ENCODE results near the gene SLC25A10.
"Not testable (repeated sequence)": the region's sequence is repeated elsewhere in the genome, so short reads cannot be mapped to it uniquely, and the experiment has no call there.

The SLC25A10 gene

GRCh38 chr17:81722184-81723120 lies 10.4 kb downstream of the SLC25A10 start:
- no peak for DNase-seq

- no peak for DNase-seq
These were observed 11.6 kb downstream of the SLC25A10 start for GRCh38 chr17:81723651-81724209.

GRCh38 chr17:81725439-81725838 lies 13.4 kb downstream of the SLC25A10 start:
- no peak for DNase-seq

GRCh38 chr17:81726004-81726403 lies 13.9 kb downstream of the SLC25A10 start:
- no peak for DNase-seq

- no peak for DNase-seq
These were observed 15.4 kb downstream of the SLC25A10 start for GRCh38 chr17:81727324-81728031.

GRCh38 chr17:81733507-81734404 lies 21.7 kb downstream of the SLC25A10 start:
- peak; percentile 72 for DNase-seq

- DNase-seq, result no peak
These were observed 22.6 kb downstream of the SLC25A10 start for GRCh38 chr17:81734405-81735263.

GRCh38 chr17:81735264-81736102 lies 23.4 kb downstream of the SLC25A10 start:
- DNase-seq, result no peak

GRCh38 chr17:81737947-81738800 lies 26.1 kb downstream of the SLC25A10 start:
- DNase-seq, result no peak

- no peak for DNase-seq
These were observed 26.8 kb downstream of the SLC25A10 start for GRCh38 chr17:81738801-81739393.

- DNase-seq, result not testable (repeated sequence)
These were observed 27.5 kb downstream of the SLC25A10 start for GRCh38 chr17:81739593-81739992.

- no peak for DNase-seq
These were observed 28.4 kb downstream of the SLC25A10 start for GRCh38 chr17:81740395-81740961.

- DNase-seq, result no peak
These were observed 29.0 kb downstream of the SLC25A10 start for GRCh38 chr17:81741049-81741593.

- no peak for DNase-seq
These were observed 29.7 kb downstream of the SLC25A10 start for GRCh38 chr17:81741594-81742452.

Measured in activated T-cell treated with anti-CD3 and anti-CD28 coated beads, Interleukin-2, amount 50 U/mL, for 1 hour (primary cell).